ENCODE data around the gene ADRA2C. TPM values are rescaled to one million over a fixed set of nuclear protein-coding genes. Genes with fewer than 3 reads are reported as not detected.

Gene ADRA2C
- total RNA-seq, 1 experiment from 2014 or later, result not detected

Other genes with a start within 250 kb of the ADRA2C start
- gene LRPAP1, start 234.0 kb upstream of the ADRA2C start, total RNA-seq (2014; rRNA removed; shearing (Covaris generic); ENCODE audit: low replicate concordance), result 15.3 and 57.2 TPM in 2 replicates